Trophoblast cell (in vitro differentiated cells and primary cell): ENCODE measurements around the gene DAAM1.

Experiments used
- DNase-seq, 2 donors: peaks; one replicate each; pipeline ENCODE4 v3.0.0-alpha.2; 2016
- H2AFZ ChIP-seq: 2 replicates; pipeline ENCODE4 v1.6.1; 2013; ENCODE audit warnings: low read length, moderate library complexity, mild to moderate bottlenecking; ENCODE audit not compliant: insufficient read depth, poor library complexity
- H2AK5ac ChIP-seq: 2 replicates; pipeline ENCODE4 v1.6.1; 2013; ENCODE audit warnings: mild to moderate bottlenecking, low read length
- H2BK120ac ChIP-seq: 2 replicates; pipeline ENCODE4 v1.6.1; 2013; ENCODE audit warnings: low read length, mild to moderate bottlenecking, moderate library complexity; ENCODE audit not compliant: insufficient read depth, poor library complexity
- H2BK12ac ChIP-seq: 2 replicates; pipeline ENCODE4 v1.6.1; 2013; ENCODE audit warnings: mild to moderate bottlenecking, low read length, moderate library complexity
- H2BK5ac ChIP-seq: 2 replicates; pipeline ENCODE4 v1.6.1; 2013; ENCODE audit warnings: low read length, low read depth, moderate library complexity, mild to moderate bottlenecking; ENCODE audit not compliant: poor library complexity
- H3K14ac ChIP-seq: 2 replicates; pipeline ENCODE4 v1.6.1; 2013; ENCODE audit warnings: mild to moderate bottlenecking, low read length
- H3K18ac ChIP-seq: 2 replicates; pipeline ENCODE4 v1.6.1; 2013; ENCODE audit warnings: mild to moderate bottlenecking, low read length
- H3K23ac ChIP-seq: 2 replicates; pipeline ENCODE4 v1.6.1; 2013; ENCODE audit warnings: low read length
- H3K27ac ChIP-seq: 2 replicates; pipeline ENCODE4 v1.5.1; 2013; ENCODE audit warnings: low read depth, mild to moderate bottlenecking, inconsistent platforms, low read length, moderate library complexity
- H3K27me3 ChIP-seq: 2 replicates; pipeline ENCODE4 v1.6.1; 2013; ENCODE audit warnings: inconsistent platforms, mild to moderate bottlenecking, low read length, moderate library complexity; ENCODE audit not compliant: insufficient read depth
- H3K36me3 ChIP-seq, 2 experiments: 1 replicate in 1 of 2; 2 replicates in 1 of 2; pipeline ENCODE4 v1.6.1; 2013; ENCODE audit warnings: low read length in 2 of 2, mild to moderate bottlenecking in 2 of 2, moderate library complexity in 1 of 2; ENCODE audit not compliant: insufficient read depth in 2 of 2, control insufficient read depth in 1 of 2
- H3K4ac ChIP-seq: 2 replicates; pipeline ENCODE4 v1.6.1; 2013; ENCODE audit warnings: low read depth, mild to moderate bottlenecking, low read length, moderate library complexity
- H3K4me1 ChIP-seq, 2 experiments: 1 replicate in 1 of 2; 2 replicates in 1 of 2; pipeline ENCODE4 v1.6.1; 2013; ENCODE audit warnings: low read length in 2 of 2, mild to moderate bottlenecking in 2 of 2, moderate library complexity in 1 of 2; ENCODE audit not compliant: insufficient read depth in 2 of 2, control insufficient read depth in 1 of 2
- H3K4me2 ChIP-seq: 2 replicates; pipeline ENCODE4 v1.6.1; 2013; ENCODE audit warnings: inconsistent platforms, mild to moderate bottlenecking, low read length, moderate library complexity
- H3K4me3 ChIP-seq: 2 replicates; pipeline ENCODE4 v1.5.1; 2013; ENCODE audit warnings: mild to moderate bottlenecking, low read depth, low read length, inconsistent platforms
- H3K79me1 ChIP-seq: one replicate; pipeline ENCODE4 v1.6.1; 2013; ENCODE audit warnings: low read length
- H3K79me2 ChIP-seq: 2 replicates; pipeline ENCODE4 v1.6.1; 2013; ENCODE audit warnings: low read length, mild to moderate bottlenecking; ENCODE audit not compliant: control insufficient read depth, insufficient read depth, poor library complexity
- H3K9ac ChIP-seq: 2 replicates; pipeline ENCODE4 v1.6.1; 2013; ENCODE audit warnings: mild to moderate bottlenecking, low read length
- H3K9me3 ChIP-seq: 2 replicates; pipeline ENCODE4 v1.6.1; 2013; ENCODE audit warnings: low read depth, mild to moderate bottlenecking, control low read depth, inconsistent platforms, low read length; ENCODE audit not compliant: insufficient read depth
- H4K12ac ChIP-seq: 2 replicates; pipeline ENCODE4 v1.6.1; 2013; ENCODE audit warnings: low read depth, mild to moderate bottlenecking, low read length, moderate library complexity
- H4K8ac ChIP-seq: 2 replicates; pipeline ENCODE4 v1.6.1; 2013; ENCODE audit warnings: low read depth, mild to moderate bottlenecking, low read length, moderate library complexity
- H4K91ac ChIP-seq: one replicate; pipeline ENCODE4 v1.6.1; 2013; ENCODE audit warnings: low read depth, mild to moderate bottlenecking, low read length, moderate library complexity
- WGBS: extraction: QIAGEN DNeasy Blood & Tissue Kit; methylation state at CpG from one replicate; pipeline ENCODE4 v1.1.7; 2013; ENCODE audit warnings: missing lambda C conversion rate; ENCODE audit not compliant: insufficient read length, insufficient coverage; ENCODE audit errors: extremely low coverage; 5-methylcytosine and 5-hydroxymethylcytosine counted together

Gene DAAM1

DNA sequence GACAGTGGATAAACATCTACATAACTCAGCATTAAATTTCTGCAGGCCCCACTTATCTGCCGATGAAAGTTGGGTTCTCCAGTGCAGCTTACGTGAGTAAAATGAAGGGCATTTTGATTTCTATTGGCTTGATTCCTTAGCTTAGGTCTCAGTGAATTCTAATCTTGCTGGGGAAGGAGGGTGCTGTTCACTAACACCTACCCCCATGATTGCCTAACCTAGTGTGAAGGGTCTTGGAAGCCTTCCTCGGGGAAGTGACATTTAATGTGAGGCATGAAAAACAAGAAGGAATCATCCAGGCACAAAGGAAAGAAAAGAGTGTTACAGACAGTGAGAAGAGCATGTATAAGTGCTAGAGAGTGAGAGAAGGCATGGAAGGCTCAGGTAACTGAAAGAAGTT is 81.0 kb downstream of the DAAM1 start:
- Histone ChIP-seq H3K4me2 (no peak overlapping the region), H3K9me3 (no peaks in the 10 kb centered on the region), H3K79me2 (no peaks in the 10 kb centered on the region), H3K23ac (no peak overlapping the region), H3K27me3 (no peaks in the 10 kb centered on the region), H4K12ac (no peak overlapping the region), H3K14ac (no peak overlapping the region), H2AK5ac (no peak overlapping the region), H3K18ac (no peak overlapping the region), H2BK120ac (no peak overlapping the region), H3K79me1 (no peaks in the 10 kb centered on the region), H3K4me1 (no peaks in the 10 kb centered on the region), H2AFZ (no peak overlapping the region), H3K9ac (no peak overlapping the region), H4K8ac (no peak overlapping the region), H3K36me3 (peaks cover 0 to 7% of the 10 kb centered on the region in 2 experiments), H3K4me3 (no peak overlapping the region), H4K91ac (no peak overlapping the region), H3K4ac (no peak overlapping the region), H3K27ac (no peak overlapping the region), H2BK12ac (no peak overlapping the region), H2BK5ac (no peak overlapping the region)
- DNase-seq, result no peak
- no CpG with 5 or more reads among the region's 3 CpGs for WGBS

DNA sequence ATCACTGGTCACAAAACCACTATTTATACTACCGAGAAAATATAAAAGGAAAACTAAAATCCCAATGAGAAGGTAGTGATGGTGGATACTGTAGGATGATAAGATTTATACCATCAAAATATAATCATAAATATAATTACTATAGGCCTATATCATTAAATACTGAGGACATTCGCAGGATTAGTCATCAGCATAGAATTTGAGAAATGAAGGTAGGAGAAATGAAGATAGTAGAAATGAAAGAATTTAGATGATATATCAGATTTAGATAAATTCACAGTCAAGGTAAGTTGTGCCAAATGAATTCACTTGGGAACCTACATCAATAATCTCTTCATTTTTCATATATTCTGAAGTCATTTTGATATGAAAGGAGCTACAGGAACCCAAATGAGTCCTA is 82.8 kb downstream of the DAAM1 start:
- Histone ChIP-seq H3K4me3 (no peak overlapping the region), H3K27ac (no peak overlapping the region), H3K9me3 (no peaks in the 10 kb centered on the region), H2BK12ac (no peak overlapping the region), H3K36me3 (no peaks in the 10 kb centered on the region), H3K79me2 (no peaks in the 10 kb centered on the region), H4K91ac (no peak overlapping the region), H3K23ac (no peak overlapping the region), H3K79me1 (no peaks in the 10 kb centered on the region), H3K4me2 (no peak overlapping the region), H2AFZ (no peak overlapping the region), H3K18ac (no peak overlapping the region), H2AK5ac (no peak overlapping the region), H3K4me1 (peaks cover 1 to 2% of the 10 kb centered on the region in 2 experiments), H3K4ac (no peak overlapping the region), H3K9ac (no peak overlapping the region), H2BK5ac (no peak overlapping the region), H3K27me3 (no peaks in the 10 kb centered on the region), H4K12ac (no peak overlapping the region), H3K14ac (no peak overlapping the region), H4K8ac (no peak overlapping the region), H2BK120ac (no peak overlapping the region)
- DNase-seq, result peak in 1 of 2 donors; percentile 67
- WGBS, result no CpG with 5 or more reads among the region's 2 CpGs

DNA sequence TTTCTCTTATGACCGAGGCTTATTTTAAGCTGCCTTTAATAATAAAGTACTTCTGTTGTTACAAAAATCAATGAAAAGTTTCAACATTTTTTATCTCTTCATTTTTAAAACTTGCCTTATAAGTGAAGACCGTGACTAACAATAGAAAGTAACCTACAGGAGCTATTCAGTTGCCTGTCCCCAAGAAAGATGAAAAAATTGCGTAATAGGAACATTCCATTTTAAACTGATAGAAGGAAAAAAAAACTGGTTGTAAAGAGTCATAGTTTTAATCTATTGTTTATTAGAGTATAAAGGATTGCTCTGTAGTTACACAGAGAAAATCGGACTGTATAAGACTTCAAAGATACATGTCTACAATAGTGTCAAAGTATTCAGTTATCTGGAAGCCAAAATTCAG is 83.3 kb downstream of the DAAM1 start:
- Histone ChIP-seq H3K4ac (no peak overlapping the region), H4K12ac (no peak overlapping the region), H3K36me3 (no peaks in the 10 kb centered on the region), H3K9me3 (no peaks in the 10 kb centered on the region), H3K23ac (no peak overlapping the region), H3K79me2 (no peaks in the 10 kb centered on the region), H3K27me3 (no peaks in the 10 kb centered on the region), H3K14ac (no peak overlapping the region), H3K18ac (no peak overlapping the region), H3K9ac (no peak overlapping the region), H3K4me3 (no peak overlapping the region), H4K91ac (no peak overlapping the region), H3K27ac (no peak overlapping the region), H3K79me1 (no peaks in the 10 kb centered on the region), H2BK12ac (no peak overlapping the region), H3K4me2 (no peak overlapping the region), H2BK120ac (no peak overlapping the region), H2AFZ (no peak overlapping the region), H2BK5ac (no peak overlapping the region), H4K8ac (no peak overlapping the region), H3K4me1 (peaks cover 2% of the 10 kb centered on the region in 2 experiments), H2AK5ac (no peak overlapping the region)
- WGBS, result no CpG with 5 or more reads among the region's 4 CpGs
- peak in 1 of 2 donors; percentile 71 for DNase-seq

DNA sequence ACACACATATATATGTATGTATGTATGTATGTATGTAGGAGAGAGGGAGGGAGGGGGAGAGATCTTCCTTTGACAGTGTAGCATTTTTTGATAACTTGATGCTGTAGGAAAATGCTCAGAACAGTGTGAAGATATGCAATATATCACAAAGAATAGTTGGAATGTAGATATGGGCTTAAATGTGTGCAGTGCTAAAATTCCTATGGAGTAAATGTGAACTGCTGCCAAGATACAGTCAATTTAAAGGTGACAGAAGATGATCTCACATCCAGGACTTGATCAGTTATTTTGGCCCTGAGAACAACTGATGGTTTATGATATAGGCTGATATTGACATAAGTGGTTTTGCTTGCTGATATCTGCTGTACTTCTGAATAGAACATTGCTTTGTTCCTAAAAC is 84.2 kb downstream of the DAAM1 start:
- no peak overlapping the region for H4K8ac ChIP-seq
- no peak overlapping the region for H2AFZ ChIP-seq
- H3K4me1 ChIP-seq, result peaks cover 2% of the 10 kb centered on the region in 2 experiments
- H3K27me3 ChIP-seq, result no peaks in the 10 kb centered on the region
- H3K79me1 ChIP-seq, result no peaks in the 10 kb centered on the region
- H2AK5ac ChIP-seq, result no peak overlapping the region
- H3K79me2 ChIP-seq, result no peaks in the 10 kb centered on the region
- H4K91ac ChIP-seq, result no peak overlapping the region
- no peak overlapping the region for H3K18ac ChIP-seq
- no peak overlapping the region for H3K27ac ChIP-seq
- H4K12ac ChIP-seq, result no peak overlapping the region
- H3K4me3 ChIP-seq, result no peak overlapping the region
- no peak overlapping the region for H3K4me2 ChIP-seq
- H2BK120ac ChIP-seq, result no peak overlapping the region
- H3K36me3 ChIP-seq, result no peaks in the 10 kb centered on the region
- H3K14ac ChIP-seq, result no peak overlapping the region
- H3K23ac ChIP-seq, result no peak overlapping the region
- no peak overlapping the region for H3K4ac ChIP-seq
- peak in 1 of 2 donors; percentile 73 for DNase-seq
- no peak overlapping the region for H2BK5ac ChIP-seq
- H3K9me3 ChIP-seq, result no peaks in the 10 kb centered on the region
- no peak overlapping the region for H2BK12ac ChIP-seq
- no peak overlapping the region for H3K9ac ChIP-seq
